ENCODE measurements around the gene ZNF488.
"Not testable (repeated sequence)": the region's sequence is repeated elsewhere in the genome, so short reads cannot be mapped to it uniquely, and the experiment has no call there.

The ZNF488 gene, protein sequence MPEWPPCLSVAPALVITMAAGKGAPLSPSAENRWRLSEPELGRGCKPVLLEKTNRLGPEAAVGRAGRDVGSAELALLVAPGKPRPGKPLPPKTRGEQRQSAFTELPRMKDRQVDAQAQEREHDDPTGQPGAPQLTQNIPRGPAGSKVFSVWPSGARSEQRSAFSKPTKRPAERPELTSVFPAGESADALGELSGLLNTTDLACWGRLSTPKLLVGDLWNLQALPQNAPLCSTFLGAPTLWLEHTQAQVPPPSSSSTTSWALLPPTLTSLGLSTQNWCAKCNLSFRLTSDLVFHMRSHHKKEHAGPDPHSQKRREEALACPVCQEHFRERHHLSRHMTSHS

DNA sequence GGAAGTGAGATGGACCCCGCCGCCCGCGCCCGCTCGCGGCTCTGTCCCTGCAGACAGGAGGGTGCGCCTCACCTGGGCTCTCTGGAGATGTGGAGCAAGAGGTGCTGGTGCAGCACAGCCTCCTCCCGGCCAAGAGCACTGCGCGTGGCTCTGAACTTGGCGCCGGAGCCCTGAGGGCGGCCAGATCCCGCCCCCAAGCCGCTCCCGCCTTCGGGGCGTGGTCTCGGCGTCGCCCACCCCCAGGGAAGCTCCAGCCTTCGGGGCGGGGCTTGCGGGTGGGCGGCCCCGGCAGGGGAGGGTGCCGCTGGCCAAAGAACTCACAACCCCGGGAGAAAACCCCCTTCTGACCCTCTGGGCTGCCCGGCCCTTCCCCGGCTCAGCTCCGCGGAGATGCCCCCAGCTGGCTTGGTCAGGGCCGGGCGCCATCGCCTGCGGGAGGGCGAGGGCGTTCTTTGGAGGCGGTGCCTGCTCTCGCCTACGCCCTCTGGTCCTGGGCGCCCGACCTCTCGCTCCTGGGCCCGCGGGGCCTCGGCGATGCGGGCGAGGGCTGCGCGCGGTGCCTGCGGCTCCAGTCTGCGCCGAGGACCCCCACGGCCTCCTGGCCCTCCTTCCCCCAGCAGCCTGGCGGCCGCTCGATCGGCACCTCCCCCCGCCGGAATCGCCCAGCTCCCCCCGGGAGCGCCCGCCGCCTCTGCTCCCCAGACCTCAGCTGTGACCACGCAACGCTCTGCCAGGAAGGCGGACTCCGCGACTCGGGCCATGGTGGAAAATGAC is at the start of gene ZNF488:
ZNF488 (minus strand) TSS at position 146 of the 774 bp plus-strand sequence. CDS start 15,464 bp downstream, outside the sequence.
- FAIRE-seq: no peak

DNA sequence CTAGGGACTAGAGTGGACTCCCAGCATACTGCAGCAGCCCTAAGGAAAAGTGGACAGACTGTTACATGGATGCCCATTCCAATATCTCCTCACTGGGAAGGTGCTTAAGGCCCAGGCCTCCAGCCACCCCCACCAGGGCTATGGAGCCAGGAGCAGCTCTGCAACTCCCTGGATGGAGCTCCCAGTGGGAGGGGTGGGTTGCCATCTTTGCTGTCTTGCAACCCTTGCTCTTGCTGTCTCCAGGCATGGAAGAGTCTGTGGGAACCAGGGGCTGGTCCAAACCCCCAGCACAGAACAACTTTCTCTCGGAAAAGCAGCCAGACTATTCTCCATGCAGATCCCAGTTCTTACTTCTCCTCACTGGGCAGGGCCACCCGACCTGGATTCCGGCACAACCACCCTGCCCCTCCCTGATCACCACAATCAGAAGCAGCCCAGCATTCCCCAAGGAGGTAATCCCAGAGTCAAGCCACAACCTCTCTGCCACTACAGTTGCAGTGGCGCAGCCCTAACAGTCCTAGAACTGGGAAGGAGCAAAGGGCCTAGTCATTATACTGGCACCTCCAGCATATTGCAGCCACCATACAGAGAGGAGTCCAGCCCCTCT is 41.8 kb upstream of the ZNF488 start:
- FAIRE-seq: no peak

DNA sequence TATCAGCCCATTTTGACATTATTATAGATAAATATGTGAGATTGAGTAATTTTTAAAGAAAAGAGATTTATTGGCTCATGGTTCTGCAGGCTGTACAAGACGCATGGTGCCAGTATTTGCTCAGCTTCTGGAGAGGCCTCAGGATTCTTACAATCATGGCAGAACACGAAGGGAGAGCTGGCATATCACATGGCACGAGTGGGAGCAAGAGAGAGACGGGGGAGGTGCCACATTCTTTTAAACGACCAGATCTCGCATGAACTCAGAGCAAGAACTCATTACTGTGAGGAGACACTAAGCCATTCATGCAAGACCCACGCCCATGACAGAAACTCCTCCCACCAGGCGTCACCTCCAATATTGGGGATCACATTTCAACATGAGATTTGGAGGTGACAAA is 40.1 kb upstream of the ZNF488 start:
- FAIRE-seq: no peak

DNA sequence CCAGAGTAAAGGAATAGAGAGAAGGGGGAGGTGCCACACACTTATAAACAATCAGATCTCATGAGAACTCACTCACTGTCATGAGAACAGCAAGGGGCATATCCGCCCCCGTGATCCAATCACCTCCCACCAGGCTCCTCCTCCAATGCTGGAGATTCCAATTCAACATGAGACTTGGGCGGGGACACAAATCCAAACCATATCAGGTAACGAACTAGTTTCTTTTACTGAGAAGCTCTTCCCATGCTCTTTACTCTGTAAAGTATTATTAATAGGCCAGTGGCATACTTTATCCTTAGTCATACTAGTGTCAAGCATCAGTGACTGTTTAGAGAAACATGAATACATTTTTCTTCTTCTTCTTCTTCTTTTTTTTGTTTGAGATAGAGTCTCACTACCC is 39.4 kb upstream of the ZNF488 start:
- no peak for FAIRE-seq

DNA sequence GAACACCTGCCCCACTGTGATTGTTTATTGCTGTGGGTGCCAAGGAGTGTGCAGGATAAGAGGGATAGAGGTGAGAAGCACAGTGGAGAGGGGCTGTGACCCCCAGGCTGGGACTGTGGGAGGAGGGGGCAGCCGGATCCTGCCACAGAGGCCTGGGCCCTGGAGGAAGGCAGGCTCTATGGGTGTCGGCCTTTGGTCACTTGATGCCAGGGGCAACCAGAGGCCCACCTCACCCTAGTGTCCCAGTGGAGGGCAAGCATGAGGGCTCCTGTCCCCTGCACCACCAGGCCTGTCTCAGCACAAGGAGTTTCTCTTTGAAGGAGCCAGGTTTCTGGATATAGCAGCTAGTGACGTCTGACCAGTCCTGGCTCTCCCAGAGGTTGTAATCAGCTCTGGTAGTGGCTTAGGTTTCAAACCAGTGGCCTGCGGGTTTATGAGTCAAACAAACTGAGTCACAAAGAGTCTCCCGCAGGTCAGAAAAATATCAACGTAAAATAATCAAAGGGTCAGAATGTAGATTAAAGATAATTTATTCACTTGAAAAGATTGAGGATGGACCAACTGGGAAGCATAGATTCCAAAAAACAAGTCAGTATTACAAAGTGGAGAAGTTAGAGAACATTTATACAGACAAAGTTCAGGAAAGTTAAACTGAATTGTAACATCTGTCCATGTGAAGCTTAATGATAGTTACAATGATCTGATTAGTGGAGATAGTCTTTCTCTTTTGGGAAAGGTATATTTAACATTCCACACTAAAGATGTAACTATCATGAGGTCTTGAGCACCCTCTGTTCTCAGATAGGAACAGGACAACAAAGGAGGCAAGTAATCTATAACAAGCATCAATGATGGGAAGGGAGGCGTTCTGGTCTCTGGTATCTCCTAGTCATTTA is 37.2 kb upstream of the ZNF488 start:
- FAIRE-seq: no peak

DNA sequence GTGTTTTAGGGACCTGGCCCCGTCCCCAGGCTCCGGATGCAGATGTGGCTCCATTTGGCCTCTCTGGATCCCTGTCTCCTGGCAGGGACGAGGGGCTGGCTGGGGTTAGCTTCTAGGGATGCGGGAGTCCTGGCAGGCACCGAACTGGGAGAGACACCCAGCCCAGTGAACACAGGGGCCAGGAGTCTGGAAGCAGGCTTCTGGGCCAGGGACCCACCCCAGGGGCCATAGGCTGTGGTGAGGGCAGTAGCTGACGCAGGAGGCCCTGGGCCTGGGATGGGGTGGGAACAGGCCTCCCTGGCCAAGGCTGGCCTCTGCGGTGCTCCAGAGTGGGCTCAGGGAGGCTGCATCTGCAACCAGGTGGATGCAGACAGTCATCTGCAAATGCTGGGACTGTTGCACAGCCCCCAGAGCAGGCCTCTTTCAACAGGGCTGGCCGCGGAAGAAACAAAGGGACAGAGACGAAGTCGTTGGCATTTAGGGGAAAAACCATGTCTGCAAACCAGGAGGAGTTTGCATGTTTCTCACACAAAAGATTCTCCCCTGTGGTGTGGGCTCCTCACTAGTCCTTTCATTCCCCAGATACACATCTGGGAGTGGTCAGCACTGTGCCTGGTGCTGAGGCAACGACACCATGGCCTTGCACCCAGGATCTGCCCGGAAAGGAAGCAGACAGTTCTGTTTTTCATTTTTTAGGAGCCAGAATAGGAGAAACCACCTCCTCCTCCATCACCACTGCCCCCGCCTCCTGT is 36.4 kb upstream of the ZNF488 start:
- FAIRE-seq: no peak

DNA sequence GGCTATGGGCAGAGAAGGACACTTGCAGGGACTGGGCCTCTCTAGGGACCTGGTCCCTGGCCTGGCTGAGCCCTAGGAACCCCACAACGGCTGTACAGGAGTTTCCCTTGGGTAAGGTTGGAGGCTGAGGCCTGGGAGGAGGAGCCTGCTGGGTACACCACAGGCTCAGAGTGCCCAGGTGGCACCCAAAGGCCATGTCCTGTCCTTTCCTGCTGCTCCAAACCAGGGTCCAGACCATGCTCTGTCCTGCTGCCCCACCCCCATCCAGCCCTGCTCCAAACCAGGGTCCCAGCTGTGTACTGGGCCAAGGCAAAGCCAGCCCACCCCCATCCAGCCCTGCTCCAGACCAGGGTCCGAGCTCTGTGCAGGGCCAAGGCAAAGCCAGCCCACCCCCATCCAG is 35.3 kb upstream of the ZNF488 start:
- no peak for FAIRE-seq

DNA sequence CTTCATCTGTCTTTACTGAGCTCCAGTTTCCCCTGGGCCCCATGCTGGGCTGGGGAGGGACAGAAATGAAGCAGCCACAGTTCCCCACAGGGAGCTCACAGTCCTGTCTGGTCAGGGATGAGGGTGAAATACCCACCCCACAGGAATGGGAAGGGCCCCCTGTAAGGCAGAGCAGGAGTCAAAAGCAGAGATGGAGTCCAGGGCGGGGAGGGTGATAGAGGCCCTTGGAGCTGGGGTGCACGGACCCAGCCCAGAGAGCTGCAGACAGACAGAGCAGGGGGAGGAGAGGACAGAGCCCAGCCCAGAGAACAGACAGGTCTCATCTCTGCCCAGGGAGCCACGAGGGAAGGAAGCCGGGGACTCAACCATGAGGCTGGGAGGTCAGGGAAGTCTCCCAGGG is 34.9 kb upstream of the ZNF488 start:
- FAIRE-seq: no peak

DNA sequence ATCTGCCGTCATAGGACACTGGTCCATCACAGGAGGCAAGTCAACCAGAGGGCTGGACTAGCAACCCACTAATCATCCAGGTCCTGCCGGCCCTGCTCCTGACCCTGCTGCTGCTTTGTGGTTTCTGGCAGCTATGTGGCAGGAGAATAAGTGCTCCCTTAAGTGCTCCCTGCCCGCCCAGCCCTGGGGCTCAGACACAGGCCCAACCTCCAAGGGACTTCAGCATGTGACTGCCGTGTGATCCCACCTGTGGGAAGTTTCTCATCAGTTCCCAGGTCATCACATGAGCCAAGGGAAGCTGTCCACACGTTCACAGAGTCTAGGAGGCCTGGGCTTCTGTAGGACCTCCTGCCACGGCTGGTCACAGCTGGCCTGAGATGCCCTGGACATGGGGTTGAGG is 34.2 kb upstream of the ZNF488 start:
- no peak for FAIRE-seq

DNA sequence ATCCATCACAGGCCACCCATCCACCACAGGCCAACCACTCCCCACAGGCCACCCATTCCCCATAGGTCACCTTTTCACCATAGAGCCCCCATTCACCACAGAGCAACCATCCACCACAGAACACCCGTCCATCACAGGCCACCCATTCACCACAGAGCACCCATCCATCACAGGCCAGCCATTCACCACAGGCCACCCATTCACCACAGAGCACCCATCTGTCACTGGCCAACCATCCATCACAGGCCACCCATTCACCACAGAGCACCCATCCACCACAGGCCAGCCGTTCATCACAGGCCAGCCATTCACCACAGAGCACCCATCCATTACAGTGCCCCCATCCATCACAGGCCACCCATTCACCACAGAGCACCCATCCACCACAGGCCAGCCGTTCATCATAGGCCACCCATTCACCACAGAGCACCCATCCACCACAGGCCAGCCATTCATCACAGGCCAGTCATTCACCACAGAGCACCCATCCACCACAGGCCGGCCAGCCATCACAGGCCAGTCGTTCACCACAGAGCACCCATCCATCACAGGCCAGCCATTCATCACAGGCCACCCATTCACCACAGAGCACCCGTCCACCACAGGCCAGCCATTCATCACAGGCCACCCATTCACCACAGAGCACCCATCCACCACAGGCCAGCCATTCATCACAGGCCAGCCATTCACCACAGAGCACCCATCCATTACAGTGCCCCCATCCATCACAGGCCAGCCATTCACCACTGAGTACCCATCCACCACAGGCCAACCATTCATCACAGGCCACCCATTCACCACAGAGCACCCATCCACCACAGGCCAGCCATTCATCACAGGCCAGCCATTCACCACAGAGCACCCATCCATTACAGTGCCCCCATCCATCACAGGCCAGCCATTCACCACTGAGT is 32.5 kb upstream of the ZNF488 start:
- FAIRE-seq: not testable (repeated sequence)

DNA sequence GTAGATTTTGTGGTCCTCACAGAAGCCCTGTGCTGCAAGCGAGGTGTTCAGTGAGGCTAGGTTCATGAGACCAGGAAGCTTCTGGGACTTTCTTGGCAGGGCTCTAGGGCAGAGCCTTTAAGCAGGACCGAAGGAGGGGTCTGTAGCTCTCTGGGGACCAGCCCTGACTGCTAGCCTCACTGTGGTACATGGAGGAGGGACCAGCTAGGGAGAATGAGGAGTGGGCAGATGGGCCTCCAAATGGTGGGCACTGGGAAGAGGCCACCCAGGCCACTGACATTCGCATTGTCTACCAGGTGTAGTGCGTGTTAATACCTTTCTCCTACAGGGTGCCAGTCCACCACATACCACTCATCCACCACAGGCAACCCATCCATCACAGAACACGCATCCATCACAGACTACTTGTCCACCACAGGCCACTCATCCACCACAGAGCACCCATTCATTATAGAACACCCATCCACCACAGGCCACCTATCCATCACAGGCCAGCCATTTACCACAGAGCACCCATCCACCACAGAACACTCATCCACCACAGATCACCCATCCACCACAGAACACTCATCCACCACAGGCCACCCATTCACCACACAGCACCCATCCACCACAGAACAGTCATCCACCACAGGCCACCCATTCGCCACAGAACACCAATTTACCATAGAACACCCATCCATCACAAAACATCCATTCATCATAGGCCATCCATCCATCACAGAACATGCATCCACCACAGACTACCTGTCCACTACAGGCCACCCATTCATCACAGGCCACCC is 31.6 kb upstream of the ZNF488 start:
- FAIRE-seq: no peak

DNA sequence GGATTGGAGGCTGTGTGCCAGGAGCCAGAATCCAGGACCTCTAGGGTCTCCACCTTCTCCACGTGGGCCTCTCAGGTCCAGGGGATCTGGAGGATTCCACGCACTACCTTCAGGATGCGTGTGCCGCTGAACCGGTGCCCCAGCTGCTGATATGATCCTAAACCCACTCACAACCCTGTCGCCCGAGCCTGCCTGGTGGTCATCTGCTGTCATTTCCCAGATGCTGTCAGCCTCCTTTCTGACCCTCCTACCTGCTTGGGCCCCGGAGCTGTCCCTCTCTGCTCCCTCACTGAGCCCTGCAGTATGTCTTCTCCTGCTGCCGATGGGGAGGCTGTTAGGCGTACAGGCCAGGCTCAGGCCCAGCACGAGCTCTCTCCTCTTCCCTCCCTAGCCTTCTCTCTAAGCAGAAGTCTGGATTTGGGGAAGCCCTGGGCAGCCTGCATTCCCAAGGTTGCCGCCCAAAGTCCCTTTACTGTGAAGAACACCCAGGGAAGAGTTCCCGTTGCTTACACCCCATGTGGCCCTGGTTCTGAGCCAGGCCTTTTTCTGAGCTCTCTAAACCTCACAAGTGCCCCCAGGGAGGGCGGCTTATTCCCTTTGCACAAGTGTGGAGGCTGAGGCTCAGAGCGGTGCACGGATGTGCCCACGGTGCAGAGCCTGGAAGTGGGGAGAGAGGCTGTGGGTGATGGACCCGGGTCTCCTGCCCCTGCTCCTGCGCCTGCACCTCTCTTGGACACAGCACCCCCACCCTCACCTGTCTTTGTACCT is 30.8 kb upstream of the ZNF488 start:
- no peak for FAIRE-seq

DNA sequence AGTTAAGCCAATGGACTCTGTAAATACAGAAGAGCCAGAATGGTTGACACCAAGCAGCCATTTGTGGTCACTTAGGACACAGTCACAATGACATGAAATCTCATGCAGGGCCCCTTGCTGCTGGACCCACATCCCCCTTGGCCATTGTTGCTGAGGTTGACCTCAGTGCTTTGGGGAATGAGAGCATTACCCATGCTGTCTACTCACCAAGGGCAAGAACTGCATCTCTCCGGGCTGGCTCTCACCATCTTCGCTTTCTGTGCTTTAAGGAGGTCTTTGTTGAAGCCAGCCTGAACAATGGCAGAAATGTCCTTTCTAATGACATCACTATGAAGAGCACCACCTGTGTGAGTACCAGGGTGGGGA is 30.1 kb upstream of the ZNF488 start:
- FAIRE-seq: no peak

DNA sequence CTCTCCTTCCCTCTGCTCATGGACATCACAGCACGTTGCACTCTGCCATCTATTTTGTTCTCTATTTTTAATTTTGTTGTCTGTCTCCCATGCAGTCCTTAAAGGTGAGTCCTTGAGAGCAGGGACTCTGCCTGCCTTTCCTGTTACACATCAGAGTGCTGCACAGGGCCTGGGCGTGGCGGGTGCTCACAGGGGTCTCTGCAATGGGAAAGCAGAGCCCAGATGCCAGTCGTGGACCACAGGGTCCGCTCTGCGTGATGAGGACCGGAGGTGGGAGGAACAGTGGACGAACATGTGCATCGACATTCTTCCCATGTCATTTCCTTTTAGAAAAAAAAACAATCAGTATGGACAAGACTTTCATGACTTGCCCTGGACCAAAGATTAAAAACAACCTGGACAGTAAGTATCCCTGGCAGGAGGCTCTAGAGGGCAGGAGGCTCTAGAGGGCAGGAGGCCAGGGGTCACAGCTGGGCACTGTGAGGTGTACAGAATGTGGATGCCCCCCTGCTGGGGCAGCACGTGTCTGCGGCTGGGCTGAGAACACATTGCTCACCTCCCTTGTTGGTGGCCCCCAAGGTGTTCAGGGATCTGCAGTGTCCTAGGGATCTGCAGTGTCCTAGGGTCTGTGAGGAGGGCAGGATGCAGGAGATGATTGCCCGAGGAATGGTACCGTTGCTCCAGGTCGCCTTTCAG is 29.6 kb upstream of the ZNF488 start:
- no peak for FAIRE-seq

DNA sequence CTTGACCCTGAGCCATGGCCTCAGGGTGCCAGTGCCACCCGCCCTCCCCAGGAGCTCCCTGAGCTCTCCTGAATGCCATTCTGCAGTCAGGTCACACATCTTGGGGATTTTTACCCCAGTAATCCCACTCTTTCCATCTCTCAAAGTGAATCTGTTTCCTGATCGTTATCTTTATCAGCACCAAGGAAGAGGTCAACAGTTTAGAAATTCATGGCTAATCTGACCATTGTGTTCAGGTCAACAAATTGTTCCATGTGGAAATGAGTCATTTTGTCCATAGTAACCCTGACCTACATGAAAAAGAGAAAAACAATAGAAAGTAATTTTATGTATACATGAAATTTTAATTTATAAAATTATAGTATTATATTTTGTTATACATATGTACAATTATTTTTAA is 28.8 kb upstream of the ZNF488 start:
- no peak for FAIRE-seq

DNA sequence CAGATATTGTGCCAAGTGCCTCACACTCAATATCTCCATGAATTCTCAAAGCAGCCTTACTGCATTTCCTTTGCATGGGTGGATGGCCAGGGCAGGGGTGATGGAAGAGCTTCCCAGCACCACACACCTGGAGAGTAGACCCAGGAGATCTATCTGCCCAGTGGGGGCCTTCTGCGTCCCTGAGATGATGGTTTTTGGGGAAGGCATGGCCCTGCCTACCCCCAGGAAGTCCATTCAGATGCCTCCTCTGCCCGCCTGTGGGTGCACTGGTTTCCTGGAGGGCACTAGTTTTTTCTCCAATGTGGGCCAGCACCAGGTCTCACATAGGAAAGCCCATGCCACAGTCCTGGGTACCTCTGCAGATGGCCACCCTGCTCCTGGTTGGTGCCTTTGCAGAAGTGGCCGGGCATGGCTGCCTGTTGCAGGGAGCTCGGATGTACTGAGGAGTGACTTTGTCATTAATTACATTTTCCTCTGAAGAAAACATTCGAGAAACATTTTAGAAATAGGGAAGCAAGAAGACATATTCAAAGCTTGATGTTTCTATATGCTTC is 28.2 kb upstream of the ZNF488 start:
- no peak for FAIRE-seq

DNA sequence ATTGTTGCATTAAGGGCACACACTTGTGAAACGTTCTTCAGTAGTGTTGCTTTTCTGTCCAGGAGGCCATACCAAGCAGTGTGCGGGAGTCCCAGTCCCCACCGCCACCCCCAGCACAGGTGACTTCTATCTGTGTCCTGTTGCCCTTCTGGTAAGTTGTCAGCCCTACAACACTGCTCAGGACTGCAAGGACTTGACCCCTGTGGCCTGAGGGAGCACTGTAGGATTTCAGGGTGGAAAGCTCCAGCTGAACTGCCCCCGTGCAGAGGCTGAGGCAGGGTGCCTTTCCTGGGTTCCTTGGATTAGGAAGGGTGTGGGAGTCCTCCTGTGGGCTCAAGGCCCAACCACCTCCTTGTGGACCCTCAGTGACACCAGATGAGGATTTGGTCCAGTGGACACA is 26.8 kb upstream of the ZNF488 start:
- no peak for FAIRE-seq

DNA sequence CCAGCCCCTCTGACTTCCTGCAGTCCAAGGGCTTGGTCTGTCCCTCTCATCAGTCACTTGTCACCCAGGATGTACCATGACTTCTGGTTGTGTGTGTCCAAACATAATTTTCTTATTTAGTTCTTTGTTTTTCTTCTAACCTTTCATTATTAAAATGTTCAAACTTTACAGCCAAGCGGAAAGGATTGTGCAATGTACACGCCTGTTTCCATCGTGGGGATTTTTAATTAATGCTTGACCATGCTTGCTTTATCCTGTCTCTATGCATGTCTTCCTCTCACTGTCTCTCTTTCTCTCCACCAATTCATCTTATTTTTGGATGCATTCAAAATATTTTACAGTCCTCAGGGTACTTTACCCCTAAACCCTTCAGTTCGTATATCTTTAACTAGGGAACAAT is 26.2 kb upstream of the ZNF488 start:
- no peak for FAIRE-seq

Data from colon (tissue), 2 donors.